HL-60/S4 treated with phorbol 12-myristate 13-acetate at 8.2 ng/mL for 4 days and 3 days (cell line): ENCODE measurements around the gene NCKAP5.
"Not testable (repeated sequence)": the region's sequence is repeated elsewhere in the genome, so short reads cannot be mapped to it uniquely, and the experiment has no call there.

Source experiments
- in situ Hi-C: fragments of 300-500 bp; cut with MboI; formaldehyde crosslinking; loops from 2 replicates; pipeline ENCODE4 v1.15.0; 2022; ENCODE audit warnings: low sequenced_read_pairs

Gene NCKAP5

GRCh38 chr2:133475610-133476009 lies 92.7 kb downstream of the NCKAP5 start:
- in situ Hi-C loops, result no loop called here

- in situ Hi-C loops, result not testable (repeated sequence)
Observed at GRCh38 chr2:133470446-133470845, 97.8 kb downstream of the NCKAP5 start.

GRCh38 chr2:133462811-133463210 lies 105.5 kb downstream of the NCKAP5 start:
- in situ Hi-C loops, result no loop called here

GRCh38 chr2:133461484-133461883 lies 106.8 kb downstream of the NCKAP5 start:
- in situ Hi-C loops, result no loop called here

- in situ Hi-C loops, result no loop called here
Observed at GRCh38 chr2:133459590-133459989, 108.7 kb downstream of the NCKAP5 start.

- in situ Hi-C loops, result no loop called here
Observed at GRCh38 chr2:133458280-133458679, 110.0 kb downstream of the NCKAP5 start.

GRCh38 chr2:133457861-133458260 lies 110.4 kb downstream of the NCKAP5 start:
- in situ Hi-C loops, result no loop called here

GRCh38 chr2:133456971-133457370 lies 111.3 kb downstream of the NCKAP5 start:
- in situ Hi-C loops, result no loop called here

GRCh38 chr2:133456156-133456555 lies 112.1 kb downstream of the NCKAP5 start:
- in situ Hi-C loops, result no loop called here

- in situ Hi-C loops, result no loop called here
Observed at GRCh38 chr2:133453032-133453431, 115.2 kb downstream of the NCKAP5 start.

- in situ Hi-C loops, result no loop called here
Observed at GRCh38 chr2:133452583-133452982, 115.7 kb downstream of the NCKAP5 start.

GRCh38 chr2:133452146-133452545 lies 116.1 kb downstream of the NCKAP5 start:
- in situ Hi-C loops, result no loop called here

GRCh38 chr2:133448195-133448594 lies 120.1 kb downstream of the NCKAP5 start:
- in situ Hi-C loops, result no loop called here

GRCh38 chr2:133447303-133447702 lies 121.0 kb downstream of the NCKAP5 start:
- in situ Hi-C loops, result no loop called here

GRCh38 chr2:133444465-133444864 lies 123.8 kb downstream of the NCKAP5 start:
- in situ Hi-C loops, result no loop called here

GRCh38 chr2:133442393-133442792 lies 125.9 kb downstream of the NCKAP5 start:
- in situ Hi-C loops, result no loop called here

GRCh38 chr2:133439565-133439920 lies 128.7 kb downstream of the NCKAP5 start:
- in situ Hi-C loops, result no loop called here

- in situ Hi-C loops, result no loop called here
Observed at GRCh38 chr2:133438848-133439564, 129.3 kb downstream of the NCKAP5 start.

GRCh38 chr2:133438026-133438425 lies 130.2 kb downstream of the NCKAP5 start:
- in situ Hi-C loops, result no loop called here

GRCh38 chr2:133437492-133437891 lies 130.8 kb downstream of the NCKAP5 start:
- in situ Hi-C loops, result no loop called here

- in situ Hi-C loops, result no loop called here
Observed at GRCh38 chr2:133434959-133435668, 133.1 kb downstream of the NCKAP5 start.
